ENCODE results near the gene TNFAIP6.
"Not testable (repeated sequence)": the region's sequence is repeated elsewhere in the genome, so short reads cannot be mapped to it uniquely, and the experiment has no call there.

The TNFAIP6 gene, protein sequence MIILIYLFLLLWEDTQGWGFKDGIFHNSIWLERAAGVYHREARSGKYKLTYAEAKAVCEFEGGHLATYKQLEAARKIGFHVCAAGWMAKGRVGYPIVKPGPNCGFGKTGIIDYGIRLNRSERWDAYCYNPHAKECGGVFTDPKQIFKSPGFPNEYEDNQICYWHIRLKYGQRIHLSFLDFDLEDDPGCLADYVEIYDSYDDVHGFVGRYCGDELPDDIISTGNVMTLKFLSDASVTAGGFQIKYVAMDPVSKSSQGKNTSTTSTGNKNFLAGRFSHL

GRCh38 chr2:151357359-151357758, at the start of gene TNFAIP6:
Gene TNFAIP6, plus strand, starts transcription at chr2:151357592. Its CDS starts 75 bp downstream, at chr2:151357667.
- DNase-seq, result no peak

- not testable (repeated sequence) for DNase-seq
Measured at GRCh38 chr2:151310313-151310712, 47.1 kb upstream of the TNFAIP6 start.

- not testable (repeated sequence) for DNase-seq
Measured at GRCh38 chr2:151312440-151312839, 45.0 kb upstream of the TNFAIP6 start.

- DNase-seq, result no peak
Measured at GRCh38 chr2:151315381-151315903, 42.0 kb upstream of the TNFAIP6 start.

DNA sequence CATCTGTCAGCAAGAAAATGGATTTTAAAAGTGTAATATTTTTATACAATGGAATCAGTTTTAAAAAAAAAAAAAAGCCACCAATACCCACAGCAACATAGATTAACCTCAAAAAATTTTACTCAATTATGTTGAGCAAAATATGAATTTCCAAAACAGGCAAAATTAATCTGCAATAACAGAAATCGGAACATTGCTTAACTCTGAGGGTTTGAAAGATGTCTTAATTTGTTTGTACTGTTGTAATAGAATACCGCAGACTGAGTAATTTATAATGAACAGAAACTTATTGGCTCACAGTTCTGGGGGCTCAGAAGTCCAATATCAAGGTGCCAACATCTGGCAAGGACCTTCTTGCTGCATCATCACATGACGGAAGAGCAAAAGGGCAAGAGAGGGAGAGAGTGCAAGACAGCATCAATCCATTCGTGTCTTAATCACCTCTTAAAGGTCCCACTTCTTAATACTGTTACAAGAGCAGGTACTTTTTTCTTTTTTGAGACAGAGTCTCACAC, 31.8 kb upstream of the TNFAIP6 start:
- no peak for DNase-seq

DNA sequence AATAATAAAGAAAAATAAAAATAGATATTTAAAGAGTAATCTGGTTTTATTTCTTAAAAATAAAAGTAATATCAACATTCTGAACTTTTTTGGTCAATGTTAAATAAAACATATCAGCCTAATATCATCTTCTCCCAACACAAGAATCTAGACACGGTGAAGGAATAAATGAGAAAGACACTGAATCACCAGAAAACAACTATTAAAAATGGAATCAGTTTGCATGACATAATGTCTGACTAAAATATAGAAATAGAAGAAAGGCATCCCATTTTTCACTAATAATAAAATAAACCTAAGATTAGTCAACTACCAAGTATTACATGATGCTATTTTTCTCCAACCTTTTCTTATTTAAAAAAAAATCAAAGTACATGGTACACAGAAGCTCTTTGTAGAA, 30.8 kb upstream of the TNFAIP6 start:
- DNase-seq, result no peak

GRCh38 chr2:151329998-151330397, 27.4 kb upstream of the TNFAIP6 start:
- DNase-seq, result no peak

DNA sequence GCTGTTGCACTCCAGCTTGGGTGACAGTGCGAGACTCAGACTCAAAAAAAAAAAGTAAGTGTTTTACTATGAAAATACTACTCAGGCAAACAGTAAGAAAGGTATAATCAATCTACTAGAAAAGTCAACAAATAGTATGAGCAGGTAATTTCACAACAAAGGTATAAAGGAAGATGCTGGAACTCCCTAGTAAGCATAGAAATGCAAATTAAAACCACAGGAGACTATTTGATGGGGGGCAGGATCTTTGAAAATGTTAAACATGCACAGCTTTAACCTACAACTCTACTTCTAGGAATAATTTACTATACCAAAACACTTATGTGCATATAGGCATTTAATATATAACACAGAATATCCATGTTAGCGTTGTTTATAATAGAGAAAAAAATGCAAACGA, 24.3 kb upstream of the TNFAIP6 start:
- no peak for DNase-seq

DNA sequence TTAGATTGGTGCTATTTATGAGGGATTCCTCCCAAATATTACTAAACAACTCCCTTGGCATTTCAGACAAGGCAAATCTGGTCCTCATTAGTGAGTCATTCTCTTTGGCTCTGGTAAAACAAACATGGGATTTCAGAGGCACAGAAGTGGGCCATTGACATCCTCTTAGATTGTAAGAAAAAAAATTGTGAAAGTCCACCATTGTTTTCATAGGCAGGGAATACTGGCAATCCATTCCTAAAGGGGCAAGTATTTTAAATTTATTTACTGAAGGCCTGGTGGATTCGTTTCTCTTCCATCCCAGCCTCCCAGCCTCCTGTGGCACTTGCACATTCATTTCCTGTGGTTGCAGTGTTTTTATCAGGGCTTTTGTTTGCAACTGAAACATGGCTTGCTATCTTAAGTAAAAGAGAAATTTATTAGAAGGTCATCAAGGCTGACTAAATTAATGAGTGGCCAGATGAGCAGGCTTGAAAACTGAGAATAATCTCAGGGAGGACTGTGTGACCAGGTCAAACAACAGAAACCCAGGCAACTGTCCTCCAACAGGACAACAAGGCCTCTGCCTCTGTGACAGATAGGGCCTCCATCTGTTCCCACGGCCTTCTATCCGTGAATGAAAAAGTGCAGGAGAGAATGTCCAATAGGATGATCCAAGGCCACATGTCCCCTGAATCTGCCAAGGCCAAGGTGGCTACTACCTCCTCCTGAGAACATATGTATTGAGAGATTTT, 23.1 kb upstream of the TNFAIP6 start:
- no peak for DNase-seq

DNA sequence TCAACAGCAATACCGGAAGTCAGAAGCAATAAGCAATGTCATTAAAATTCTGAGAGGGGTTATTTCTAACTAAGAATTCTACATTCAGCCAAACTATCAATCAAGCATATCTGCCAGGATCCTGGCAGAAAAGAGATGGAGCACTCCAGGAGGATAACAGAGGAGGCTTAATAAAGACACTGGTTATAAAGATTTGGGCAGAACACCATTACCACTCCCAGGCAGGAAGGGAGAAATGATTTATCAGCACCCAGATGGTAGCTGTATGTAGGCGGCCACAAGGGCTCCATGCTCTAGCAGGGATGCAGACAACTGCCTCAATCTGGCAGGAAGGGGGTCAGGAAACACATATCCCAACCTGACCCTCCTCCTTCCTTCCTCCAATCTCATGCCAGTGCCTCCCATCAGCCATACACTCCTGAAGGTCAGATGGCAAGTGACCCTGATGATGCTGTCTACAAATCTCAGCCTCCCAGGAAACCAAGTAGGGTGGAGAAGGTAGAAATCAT, 20.5 kb upstream of the TNFAIP6 start:
- no peak for DNase-seq

GRCh38 chr2:151337643-151338042, 19.7 kb upstream of the TNFAIP6 start:
- no peak for DNase-seq

GRCh38 chr2:151338115-151338514, 19.3 kb upstream of the TNFAIP6 start:
- no peak for DNase-seq

GRCh38 chr2:151343073-151343472, 14.3 kb upstream of the TNFAIP6 start:
- DNase-seq, result no peak

DNA sequence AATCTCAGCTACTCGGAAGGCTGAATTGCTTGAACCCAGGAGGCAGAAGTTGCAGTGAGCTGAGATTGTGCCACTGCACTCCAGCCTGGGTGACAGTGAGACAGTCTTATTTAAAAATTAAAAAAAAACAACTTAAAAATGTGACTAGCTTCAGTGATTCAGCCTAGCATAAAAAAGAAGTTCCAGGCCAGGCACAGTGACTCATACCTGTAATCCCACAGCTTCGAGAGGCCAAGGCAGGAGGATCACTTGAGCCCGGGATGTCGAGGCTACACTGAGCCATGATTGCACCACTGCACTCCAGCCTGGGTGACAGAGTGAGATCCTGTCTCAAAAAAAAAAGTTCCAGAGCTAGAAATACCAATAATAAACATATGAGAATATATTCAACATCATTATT, 13.2 kb upstream of the TNFAIP6 start:
- DNase-seq, result not testable (repeated sequence)

DNA sequence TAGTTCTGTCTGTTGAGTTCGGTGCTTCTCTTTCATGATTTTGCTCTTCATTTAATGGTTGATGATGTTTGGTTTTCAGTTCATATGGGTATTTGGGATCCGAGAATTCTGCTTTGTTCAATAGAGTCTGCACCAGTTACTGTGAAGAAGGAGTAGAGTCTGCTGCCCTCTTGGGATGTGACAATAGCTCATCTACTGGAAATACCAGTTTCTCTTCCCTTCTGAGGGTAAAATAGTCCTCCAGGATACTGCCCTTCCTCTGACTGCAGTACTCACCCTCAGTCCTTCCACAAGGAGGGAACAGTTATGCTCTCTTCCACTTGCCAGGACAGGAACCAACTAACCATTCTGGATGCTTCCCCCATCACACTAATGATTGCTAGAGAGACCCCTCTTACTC, 12.5 kb upstream of the TNFAIP6 start:
- DNase-seq, result no peak

DNA sequence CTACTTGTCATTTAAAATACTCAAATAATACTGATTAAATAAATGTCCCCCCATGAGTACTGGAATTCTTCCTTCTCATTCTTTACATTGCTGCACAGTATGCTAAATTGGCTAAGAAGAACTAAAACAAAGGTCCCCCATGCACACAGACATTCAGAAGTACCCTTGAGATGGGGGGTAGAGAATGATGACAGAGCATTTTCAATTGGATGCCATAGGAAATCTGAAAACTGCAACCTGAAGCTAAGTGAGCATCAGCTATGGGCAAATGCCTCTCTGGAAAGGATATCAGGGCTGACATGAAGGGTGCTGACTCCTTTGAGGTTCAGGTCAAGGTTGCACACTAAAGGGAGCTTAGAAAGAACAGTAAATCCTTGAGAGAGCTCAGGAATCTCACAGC, 10.1 kb upstream of the TNFAIP6 start:
- DNase-seq, result no peak

DNA sequence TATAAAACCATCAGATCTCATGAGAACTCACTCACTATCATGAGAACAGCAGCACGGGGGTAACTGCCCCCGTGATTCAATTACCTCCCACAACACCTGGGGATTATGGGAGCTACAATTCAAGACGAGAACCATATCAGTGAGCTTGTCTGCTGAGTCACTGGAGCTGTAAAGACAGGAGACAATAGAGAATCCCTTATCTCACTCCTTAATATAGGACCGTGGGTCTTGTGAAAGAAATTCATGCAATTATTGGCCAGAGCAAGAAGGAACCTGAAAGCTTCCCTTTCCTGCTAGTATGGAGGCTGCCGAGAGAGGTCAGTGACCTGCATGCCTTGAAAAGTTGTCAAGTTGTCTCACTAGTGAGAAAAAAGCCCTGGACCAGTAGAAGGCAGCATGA, 9.5 kb upstream of the TNFAIP6 start:
- no peak for DNase-seq

- DNase-seq, result no peak
Measured at GRCh38 chr2:151350579-151351195, 6.7 kb upstream of the TNFAIP6 start.

- DNase-seq, result no peak
Measured at GRCh38 chr2:151353995-151354394, 3.4 kb upstream of the TNFAIP6 start.

DNA sequence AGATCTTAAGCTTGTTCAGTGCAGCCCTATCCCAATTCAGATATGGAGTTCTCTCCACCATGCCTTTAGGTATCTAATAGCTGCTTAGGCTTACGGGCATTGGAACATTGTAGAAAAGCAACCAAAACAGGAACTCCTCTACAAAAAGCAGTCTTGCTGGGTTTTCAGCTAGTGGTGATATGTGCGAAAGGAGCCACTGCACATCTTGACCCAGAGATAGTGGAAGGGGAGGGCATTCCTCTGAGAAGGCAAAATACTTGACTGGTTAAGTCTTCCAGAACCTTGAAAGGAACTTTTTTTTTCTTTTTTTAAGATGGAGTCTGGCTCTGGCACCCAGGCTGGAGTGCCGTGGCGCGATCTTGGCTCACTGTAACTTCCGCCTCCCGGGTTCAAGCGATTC, 2.6 kb upstream of the TNFAIP6 start:
- DNase-seq, result no peak

- no peak for DNase-seq
Measured at GRCh38 chr2:151358166-151358970, 976 bp downstream of the TNFAIP6 start.

DNA sequence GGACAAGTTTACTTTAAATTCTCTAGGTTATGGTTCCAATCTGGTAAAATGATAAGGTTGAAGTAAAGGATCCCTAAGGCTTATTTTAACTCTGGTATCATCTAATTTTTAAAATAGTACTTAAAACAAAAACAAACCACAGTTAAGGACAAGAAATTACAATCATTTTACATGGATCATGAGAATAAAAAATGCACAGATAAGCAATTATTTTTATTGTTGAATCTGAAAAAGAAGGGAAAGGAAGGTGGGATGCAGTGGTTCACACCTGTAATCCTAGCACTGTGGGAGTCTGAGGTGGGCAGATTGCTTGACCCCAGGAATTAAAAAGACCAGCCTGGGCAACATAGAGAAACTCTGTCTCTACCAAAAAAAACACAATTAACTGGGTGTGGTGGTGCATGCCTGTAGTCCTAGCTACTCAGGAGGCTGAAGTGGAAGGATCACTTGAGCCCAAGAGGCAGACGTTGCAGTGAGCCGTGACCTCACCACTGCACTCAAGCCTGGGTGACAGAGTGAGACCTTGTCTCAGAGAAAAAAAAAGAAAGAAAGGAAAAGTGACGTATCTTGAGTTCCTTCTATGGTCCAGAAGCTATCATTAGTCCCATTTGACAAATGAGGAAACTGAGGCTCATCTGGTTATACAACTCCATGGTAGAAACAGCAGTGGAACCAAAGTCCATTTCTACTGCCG, 2.5 kb downstream of the TNFAIP6 start:
- no peak for DNase-seq
